ENCODE measurements around the gene IPO8. TPM values are rescaled to one million over a fixed set of nuclear protein-coding genes. Genes with fewer than 3 reads are reported as not detected.

Gene IPO8
- 53.9 and 82.5 TPM in 2 replicates for total RNA-seq (ENCODE audit: low replicate concordance)
- long read RNA-seq, full-length matches to known transcripts = 1 of 35 reads
- long read RNA-seq, partial matches to known transcripts = 32 of 35 reads
- long read RNA-seq, other reads (novel, unspliced or antisense) = 2 of 35 reads

DNA sequence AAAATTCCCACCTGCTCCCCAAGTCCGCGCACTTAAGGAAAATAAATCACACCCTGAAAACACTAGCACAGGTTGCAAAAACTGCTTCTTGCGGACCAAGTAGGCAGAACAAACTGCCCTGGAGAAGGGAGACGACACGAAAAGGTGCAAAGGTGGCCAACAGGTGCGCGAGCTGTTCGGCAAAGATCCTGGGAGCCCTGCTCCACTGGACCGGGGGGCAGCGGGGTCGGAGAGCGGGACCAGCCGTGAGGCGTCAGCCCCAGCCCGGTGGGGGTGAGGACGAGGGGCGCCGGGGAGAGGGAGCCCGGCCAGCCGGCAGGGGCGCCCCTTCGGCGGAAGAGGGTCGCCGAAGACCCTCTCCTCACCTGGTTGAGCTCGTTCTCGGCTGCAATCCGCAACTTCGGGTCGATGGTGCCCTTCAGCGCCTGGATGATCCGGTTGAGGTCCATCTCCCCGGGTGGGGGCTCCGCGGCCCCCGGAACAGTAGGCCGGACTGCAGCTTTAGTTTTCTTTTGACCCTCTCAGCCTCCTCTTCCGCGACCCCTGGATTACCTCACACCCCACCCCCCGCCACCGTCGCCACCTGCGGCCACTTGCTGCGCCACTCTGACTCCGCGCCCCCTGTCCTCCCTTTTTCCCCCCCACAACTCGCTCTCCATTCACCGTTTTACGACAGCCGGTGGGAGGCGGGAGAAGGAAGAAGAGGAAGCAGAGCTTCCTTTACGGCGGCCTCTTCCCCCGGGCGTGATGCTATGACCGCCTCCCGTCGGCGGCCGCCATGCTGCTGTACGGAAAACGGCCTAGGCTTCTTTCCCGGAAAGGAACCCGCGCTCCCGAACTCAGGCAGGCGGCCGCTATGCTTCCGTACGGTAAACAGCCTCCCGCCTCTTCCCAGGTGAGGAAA, at the start of gene IPO8:
Gene IPO8, minus strand, starts transcription at position 671 of the 904 bp plus-strand sequence. Its CDS starts 222 bp downstream, at position 449.
- H3K4me3 Mint-ChIP-seq = peak within 1 kb of the TSS; percentile 96
- peak; percentile 89 for DNase-seq (ENCODE audit: extremely low spot score, unreplicated experiment)
- H3K36me3 Mint-ChIP-seq = peaks cover 4% of the 10 kb centered on the region
- H3K27me3 Mint-ChIP-seq = peaks cover 4% of the 10 kb centered on the region
- TF ChIP-seq CTCF (conservative IDR thresholded peaks at IDR 0.05) = peak; percentile 72
- H3K4me1 Mint-ChIP-seq (ENCODE audit: unreplicated experiment) = peaks cover 12% of the 10 kb centered on the region
- peak within 1 kb of the TSS; percentile 86 for H3K27ac Mint-ChIP-seq
- no peaks in the 10 kb centered on the region for H3K9me3 Mint-ChIP-seq

DNA sequence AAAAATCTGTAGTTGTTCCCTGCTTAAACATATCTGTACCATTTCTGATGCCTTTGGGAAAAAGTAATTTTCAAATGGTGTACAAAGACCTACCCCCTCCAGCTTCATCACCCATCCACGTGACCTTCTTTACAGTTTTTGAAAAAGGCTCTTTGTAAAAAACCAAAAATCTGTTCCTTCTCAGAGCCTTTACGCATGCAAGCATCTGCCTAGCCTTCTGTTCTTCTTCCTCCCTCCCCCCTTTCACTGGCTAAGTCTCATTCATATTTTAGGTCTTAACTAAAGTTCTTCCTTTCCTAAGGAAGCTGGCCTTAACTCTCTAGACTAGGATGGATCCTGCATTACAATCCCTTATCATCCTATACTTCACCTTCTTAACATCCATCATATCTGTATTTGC, 48.7 kb upstream of the IPO8 start:
- no peak overlapping the region for H3K27ac Mint-ChIP-seq

DNA sequence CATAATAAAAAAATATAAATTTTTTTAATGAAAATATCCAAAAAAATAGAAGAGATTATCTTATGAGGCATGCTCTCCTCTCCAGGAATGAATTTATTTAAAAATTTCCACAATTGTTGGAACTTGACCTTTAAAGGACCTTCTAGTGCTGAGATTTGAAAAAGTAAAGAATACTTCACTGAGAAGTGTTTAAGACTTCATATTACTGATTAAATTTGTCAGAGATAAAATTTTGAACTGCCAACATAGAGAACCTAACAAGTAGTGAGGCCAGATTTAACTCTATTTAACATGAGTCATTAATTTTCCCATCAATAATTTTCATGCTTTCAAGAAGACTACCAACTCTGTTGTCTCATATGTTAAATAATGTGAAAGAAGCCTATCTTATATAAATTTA, 44.6 kb upstream of the IPO8 start:
- Mint-ChIP-seq H3K36me3 (peaks cover 39% of the 10 kb centered on the region), H3K9me3 (no peaks in the 10 kb centered on the region), H3K27ac (no peak overlapping the region), H3K4me1 (ENCODE audit: unreplicated experiment) (no peaks in the 10 kb centered on the region), H3K27me3 (no peaks in the 10 kb centered on the region), H3K4me3 (no peak overlapping the region)
- no peak for TF ChIP-seq CTCF (conservative IDR thresholded peaks at IDR 0.05)
- no peak for DNase-seq (ENCODE audit: extremely low spot score, unreplicated experiment)

More for the DNA sequence above, 48.7 kb upstream of the IPO8 start:
- peaks cover 38% of the 10 kb centered on the region for H3K36me3 Mint-ChIP-seq
- TF ChIP-seq CTCF (conservative IDR thresholded peaks at IDR 0.05) = no peak
- H3K4me1 Mint-ChIP-seq (ENCODE audit: unreplicated experiment) = no peaks in the 10 kb centered on the region
- H3K4me3 Mint-ChIP-seq = no peak overlapping the region
- DNase-seq (ENCODE audit: extremely low spot score, unreplicated experiment) = no peak
- no peaks in the 10 kb centered on the region for H3K9me3 Mint-ChIP-seq
- no peaks in the 10 kb centered on the region for H3K27me3 Mint-ChIP-seq

GRCh38 chr12:30739020-30739419, 43.4 kb upstream of the IPO8 start:
- no peak for TF ChIP-seq CTCF (conservative IDR thresholded peaks at IDR 0.05)
- Mint-ChIP-seq H3K27me3 (no peaks in the 10 kb centered on the region), H3K36me3 (peaks cover 46% of the 10 kb centered on the region), H3K27ac (no peak overlapping the region), H3K4me1 (ENCODE audit: unreplicated experiment) (no peaks in the 10 kb centered on the region), H3K4me3 (no peak overlapping the region), H3K9me3 (no peaks in the 10 kb centered on the region)
- DNase-seq (ENCODE audit: extremely low spot score, unreplicated experiment) = no peak

- H3K27ac Mint-ChIP-seq = no peak overlapping the region
- no peaks in the 10 kb centered on the region for H3K9me3 Mint-ChIP-seq
- no peak for TF ChIP-seq CTCF (conservative IDR thresholded peaks at IDR 0.05)
- peaks cover 55% of the 10 kb centered on the region for H3K36me3 Mint-ChIP-seq
- H3K4me1 Mint-ChIP-seq (ENCODE audit: unreplicated experiment) = no peaks in the 10 kb centered on the region
- H3K27me3 Mint-ChIP-seq = no peaks in the 10 kb centered on the region
- no peak for DNase-seq (ENCODE audit: extremely low spot score, unreplicated experiment)
- no peak overlapping the region for H3K4me3 Mint-ChIP-seq
These were observed 37.4 kb upstream of the IPO8 start for GRCh38 chr12:30732954-30733637.

Measured in type B pancreatic cell (in vitro differentiated cells).